Breast epithelium (tissue), 4 donors: ENCODE data around the gene RNF149. TPM values are rescaled to one million over a fixed set of nuclear protein-coding genes. Genes with fewer than 3 reads are reported as not detected.
"Not testable (repeated sequence)": the region's sequence is repeated elsewhere in the genome, so short reads cannot be mapped to it uniquely, and the experiment has no call there.

Experiments
- DNase-seq, 2 donors: peaks; one replicate each; pipeline ENCODE4 v3.0.0-alpha.2; 2019; ENCODE audit warnings: low spot score in 2 of 2
- H3K27ac ChIP-seq, 2 donors: fragments of 200-600 bp; sonication (generic) in 1 of 2; one replicate each; pipeline ENCODE4 v1.5.1; 2016 to 2019; ENCODE audit warnings: mild to moderate bottlenecking in 1 of 2
- H3K27me3 ChIP-seq, 2 donors: fragments of 200-600 bp; sonication (generic) in 1 of 2; one replicate each; pipeline versions ENCODE4 v1.5.1 to v1.6.0; 2017 to 2019; ENCODE audit warnings: control low read depth in 1 of 2, mild to moderate bottlenecking in 1 of 2
- H3K36me3 ChIP-seq: fragments of 200-600 bp; one replicate; pipeline ENCODE4 v1.5.1; 2019
- H3K4me1 ChIP-seq, 2 donors: fragments of 200-600 bp; sonication (generic); one replicate each; pipeline ENCODE4 v1.5.1; 2016 to 2019; ENCODE audit warnings: control low read depth in 1 of 2
- H3K4me3 ChIP-seq, 3 donors: fragments of 200-600 bp; sonication (generic); 1 replicate in 2 of 3; 2 replicates in 1 of 3; pipeline ENCODE4 v1.5.1; 2016 to 2019; ENCODE audit warnings: mild to moderate bottlenecking in 3 of 3, moderate library complexity in 2 of 3
- H3K9me3 ChIP-seq, 2 donors: fragments of 200-600 bp; sonication (generic) in 1 of 2; one replicate each; pipeline ENCODE4 v1.5.1; 2016 to 2019; ENCODE audit warnings: control low read depth in 1 of 2
- CTCF ChIP-seq, 3 donors: fragments of 450-650 bp; IDR thresholded peaks; one replicate each; pipeline ENCODE4 v1.5.1; 2016 to 2017; ENCODE audit warnings: antibody characterized with exemption in 3 of 3, mild to moderate bottlenecking in 3 of 3, moderate library complexity in 3 of 3
- POLR2A ChIP-seq: fragments of 450-650 bp; IDR thresholded peaks from one replicate; pipeline ENCODE4 v1.6.1; 2016; ENCODE audit warnings: antibody characterized with exemption, mild to moderate bottlenecking, moderate library complexity
- POLR2AphosphoS5 ChIP-seq, 3 donors: sonication (generic); formaldehyde crosslinking; IDR thresholded peaks; one replicate each; pipeline ENCODE4 v1.6.1; 2017; ENCODE audit warnings: antibody characterized with exemption in 3 of 3
- intact Hi-C: fragments of 100-400 bp; cut with DNase I; formaldehyde crosslinking; loops from one replicate; pipeline ENCODE4 v1.15.1; 2023; ENCODE audit warnings: low total_unique reads
- total RNA-seq, 3 donors: library from RNA; depleted of rRNA; stranded (reverse); fragments of >200 nt; gene quantifications; one replicate each; pipeline ENCODE4 v1.1.0, GENCODE V29; 2016

Gene RNF149
- total RNA-seq, 3 donors from 2014 or later: 65.6 to 101 (median 75.4) TPM

GRCh38 chr2:101354420-101355311 lies 46.2 kb upstream of the RNF149 start:
- H3K9me3 ChIP-seq: no peaks in the 10 kb centered on the region
- H3K27me3 ChIP-seq: no peaks in the 10 kb centered on the region
- no peaks in the 10 kb centered on the region for H3K4me1 ChIP-seq
- no peaks in the 10 kb centered on the region for H3K36me3 ChIP-seq
- TF ChIP-seq CTCF (IDR thresholded peaks at IDR 0.05): no peak
- TF ChIP-seq POLR2AphosphoS5 (IDR thresholded peaks at IDR 0.05): no peak
- TF ChIP-seq POLR2A: no peak
- DNase-seq: no peak
- no peak overlapping the region for H3K4me3 ChIP-seq
- H3K27ac ChIP-seq: no peak overlapping the region
- intact Hi-C loops: no loop called here

DNA sequence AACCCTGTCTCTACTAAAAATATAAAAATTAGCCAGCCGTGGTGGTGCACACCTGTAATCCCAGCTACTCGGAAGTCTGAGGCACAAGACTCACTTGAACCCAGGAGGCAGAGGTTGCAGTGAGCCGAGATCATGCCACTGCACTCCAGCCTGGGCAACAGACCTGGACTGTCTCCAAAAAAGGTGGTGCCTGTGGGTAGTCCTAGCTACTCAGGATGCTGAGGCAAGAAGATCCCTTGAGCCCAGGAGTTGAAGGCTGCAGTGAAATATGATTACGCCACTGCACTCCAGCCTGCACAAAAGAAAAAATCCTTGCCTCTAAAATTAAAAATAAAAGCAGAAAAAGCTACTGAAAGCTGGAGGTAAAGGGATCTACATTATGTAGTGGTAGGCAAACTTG lies 44.1 kb upstream of the RNF149 start:
- not testable (repeated sequence) for DNase-seq, H3K4me3 ChIP-seq

DNA sequence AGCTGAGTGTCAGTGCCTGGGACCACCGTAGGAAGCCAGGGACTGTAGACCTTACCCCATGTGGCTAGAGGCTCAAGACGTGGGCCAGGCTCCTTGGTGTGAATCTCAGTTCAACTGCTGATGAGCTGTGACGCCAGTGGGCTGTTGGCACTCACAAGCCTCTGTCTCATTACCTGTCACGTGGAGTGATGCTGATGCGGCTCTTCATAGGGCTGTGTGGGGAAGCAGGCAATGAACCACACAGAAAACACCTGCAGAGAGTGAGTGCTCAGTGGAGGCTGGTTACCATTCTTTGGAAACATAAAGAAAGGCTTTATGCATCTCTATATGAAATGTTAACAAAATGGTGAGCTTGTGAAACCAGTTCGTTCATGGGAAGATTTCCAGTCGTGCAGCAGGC lies 42.7 kb upstream of the RNF149 start:
- H3K4me1 ChIP-seq: no peaks in the 10 kb centered on the region
- no peak for DNase-seq
- TF ChIP-seq POLR2A (no peak), POLR2AphosphoS5 (IDR thresholded peaks at IDR 0.05) (no peak), CTCF (IDR thresholded peaks at IDR 0.05) (no peak)
- H3K9me3 ChIP-seq: no peaks in the 10 kb centered on the region
- intact Hi-C loops: no loop called here
- no peak overlapping the region for H3K27ac ChIP-seq
- H3K27me3 ChIP-seq: no peaks in the 10 kb centered on the region
- H3K4me3 ChIP-seq: no peak overlapping the region
- no peaks in the 10 kb centered on the region for H3K36me3 ChIP-seq

More for the DNA sequence above, 44.1 kb upstream of the RNF149 start:
- H3K27ac ChIP-seq, H3K27me3 ChIP-seq, intact Hi-C loops, H3K36me3 ChIP-seq, H3K4me1 ChIP-seq, H3K9me3 ChIP-seq: not testable (repeated sequence)

GRCh38 chr2:101349893-101350662 lies 41.6 kb upstream of the RNF149 start:
- Histone ChIP-seq H3K27ac (no peak overlapping the region), H3K4me1 (no peaks in the 10 kb centered on the region), H3K36me3 (no peaks in the 10 kb centered on the region), H3K9me3 (no peaks in the 10 kb centered on the region), H3K27me3 (no peaks in the 10 kb centered on the region), H3K4me3 (no peak overlapping the region)
- DNase-seq: no peak
- no peak for TF ChIP-seq POLR2A
- TF ChIP-seq CTCF (IDR thresholded peaks at IDR 0.05): no peak
- TF ChIP-seq POLR2AphosphoS5 (IDR thresholded peaks at IDR 0.05): no peak
- intact Hi-C loops: no loop called here

- Histone ChIP-seq H3K9me3 (no peaks in the 10 kb centered on the region), H3K4me1 (no peaks in the 10 kb centered on the region), H3K36me3 (no peaks in the 10 kb centered on the region), H3K27me3 (no peaks in the 10 kb centered on the region), H3K4me3 (no peak overlapping the region), H3K27ac (no peak overlapping the region)
- intact Hi-C loops: no loop called here
- DNase-seq: no peak
- TF ChIP-seq POLR2A (no peak), CTCF (IDR thresholded peaks at IDR 0.05) (no peak), POLR2AphosphoS5 (IDR thresholded peaks at IDR 0.05) (no peak)
Measured at GRCh38 chr2:101348883-101349282, 40.4 kb upstream of the RNF149 start.
